ENCODE measurements around the gene CES2. TPM values are rescaled to one million over a fixed set of nuclear protein-coding genes. Genes with fewer than 3 reads are reported as not detected.
"Not testable (repeated sequence)": the region's sequence is repeated elsewhere in the genome, so short reads cannot be mapped to it uniquely, and the experiment has no call there.

The CES2 gene
- total RNA-seq, 6 experiments from 2014 or later, result 35.1 to 42.3 (median 40.2) TPM

DNA sequence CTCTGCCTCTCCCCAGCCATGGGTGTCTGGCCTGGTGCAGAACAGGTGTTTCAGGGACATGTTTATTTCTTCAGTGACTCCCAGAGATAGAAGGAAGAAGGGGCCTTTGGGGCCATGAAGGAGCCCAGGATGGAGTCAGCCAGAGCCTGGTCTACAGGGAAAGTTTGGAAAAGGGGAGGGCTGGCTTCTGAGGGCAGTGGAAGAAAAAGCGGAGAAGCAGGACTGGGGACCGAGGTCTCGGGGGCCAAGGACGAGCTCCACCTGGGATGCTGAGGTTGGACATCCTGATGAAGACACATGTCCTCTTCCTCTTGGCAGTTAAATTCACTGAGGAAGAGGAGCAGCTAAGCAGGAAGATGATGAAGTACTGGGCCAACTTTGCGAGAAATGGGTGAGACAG lies 7.7 kb downstream of the CES2 start:
- H3K4me3 Mint-ChIP-seq, result no peak overlapping the region
- H3K36me3 Mint-ChIP-seq (ENCODE audit: low read depth), result peaks cover 19% of the 10 kb centered on the region
- TF ChIP-seq CTCF (IDR thresholded peaks at IDR 0.05), result no peak
- 0 out of 2 replicates have a peak, but pooled peaks cover 1% of the 10 kb centered on the region for H3K27me3 Mint-ChIP-seq (ENCODE audit: insufficient read depth)
- DNase-seq, result no peak
- peaks cover 12% of the 10 kb centered on the region for H3K4me1 Mint-ChIP-seq (ENCODE audit: low read depth)
- H3K27ac Mint-ChIP-seq, result no peak overlapping the region
- H3K9me3 Mint-ChIP-seq, result no peaks in the 10 kb centered on the region

GRCh38 chr16:66943426-66944053 lies 8.2 kb downstream of the CES2 start:
- Mint-ChIP-seq H3K4me1 (ENCODE audit: low read depth) (peaks cover 18% of the 10 kb centered on the region), H3K4me3 (no peak overlapping the region), H3K27ac (no peak overlapping the region), H3K36me3 (ENCODE audit: low read depth) (peaks cover 19% of the 10 kb centered on the region), H3K27me3 (ENCODE audit: insufficient read depth) (peaks cover 3% of the 10 kb centered on the region; the same call in 1 of the 2 replicates), H3K9me3 (no peaks in the 10 kb centered on the region)
- DNase-seq, result no peak
- TF ChIP-seq CTCF (IDR thresholded peaks at IDR 0.05), result no peak

DNA sequence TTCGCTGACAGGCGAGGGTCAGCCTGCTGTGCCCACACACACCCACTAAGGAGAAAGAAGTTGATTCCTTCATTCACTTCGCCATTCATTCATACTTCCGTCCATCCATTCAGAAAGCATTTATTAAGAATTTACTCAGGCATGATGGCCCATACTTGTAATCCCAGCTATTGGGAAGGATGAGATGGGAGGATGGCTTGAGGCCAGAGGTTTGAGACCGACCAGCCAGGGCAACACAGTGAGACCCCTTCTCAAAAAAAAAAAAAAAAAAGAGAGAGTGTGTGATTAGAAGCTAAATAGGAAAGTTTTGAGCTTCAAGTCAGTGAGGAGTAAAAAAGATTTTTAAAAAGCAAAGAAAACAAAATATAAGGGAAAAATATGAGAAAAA lies 8.7 kb downstream of the CES2 start:
- TF ChIP-seq CTCF (IDR thresholded peaks at IDR 0.05), result no peak
- Mint-ChIP-seq H3K36me3 (ENCODE audit: low read depth) (peaks cover 19% of the 10 kb centered on the region), H3K4me3 (no peak overlapping the region), H3K27ac (no peak overlapping the region), H3K9me3 (no peaks in the 10 kb centered on the region), H3K27me3 (ENCODE audit: insufficient read depth) (peaks cover 3% of the 10 kb centered on the region; the same call in 1 of the 2 replicates), H3K4me1 (ENCODE audit: low read depth) (peaks cover 21% of the 10 kb centered on the region)
- DNase-seq, result no peak

DNA sequence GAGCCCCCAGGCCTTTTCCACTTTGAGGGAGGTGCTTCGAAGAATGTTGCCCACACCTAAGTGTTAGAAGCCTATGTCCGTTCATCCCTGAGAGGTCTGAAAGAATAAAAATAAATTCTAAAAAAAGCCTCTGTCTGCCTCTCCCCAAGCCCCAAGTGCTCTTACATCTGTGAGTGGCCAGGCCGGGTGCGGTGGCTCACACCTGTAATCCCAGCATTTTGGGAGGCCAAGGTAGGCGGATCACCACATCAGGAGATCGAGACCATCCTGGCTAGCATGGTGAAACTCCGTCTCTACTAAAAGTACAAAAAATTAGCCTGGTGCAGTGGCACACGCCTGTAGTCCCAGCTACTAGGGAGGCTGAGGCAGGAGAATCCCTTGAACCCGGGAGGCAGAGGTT lies 9.7 kb downstream of the CES2 start:
- not testable (repeated sequence) for H3K9me3 Mint-ChIP-seq
- H3K4me1 Mint-ChIP-seq (ENCODE audit: low read depth), result peaks cover 21% of the 10 kb centered on the region

GRCh38 chr16:66945939-66946338 lies 10.6 kb downstream of the CES2 start:
- peaks cover 14% of the 10 kb centered on the region; the same call in 1 of the 2 replicates for H3K36me3 Mint-ChIP-seq (ENCODE audit: low read depth)
- H3K4me1 Mint-ChIP-seq (ENCODE audit: low read depth), result peaks cover 21% of the 10 kb centered on the region
- no peak overlapping the region for H3K4me3 Mint-ChIP-seq
- H3K9me3 Mint-ChIP-seq, result no peaks in the 10 kb centered on the region
- no peak overlapping the region for H3K27ac Mint-ChIP-seq
- no peak for DNase-seq
- TF ChIP-seq CTCF (IDR thresholded peaks at IDR 0.05), result no peak
- peaks cover 3% of the 10 kb centered on the region; the same call in 1 of the 2 replicates for H3K27me3 Mint-ChIP-seq (ENCODE audit: insufficient read depth)

More for the DNA sequence above, 9.7 kb downstream of the CES2 start:
- H3K27me3 Mint-ChIP-seq (ENCODE audit: insufficient read depth); DNase-seq; H3K27ac Mint-ChIP-seq; H3K4me3 Mint-ChIP-seq: not testable (repeated sequence)
- peaks cover 14% of the 10 kb centered on the region; the same call in 1 of the 2 replicates for H3K36me3 Mint-ChIP-seq (ENCODE audit: low read depth)

DNA sequence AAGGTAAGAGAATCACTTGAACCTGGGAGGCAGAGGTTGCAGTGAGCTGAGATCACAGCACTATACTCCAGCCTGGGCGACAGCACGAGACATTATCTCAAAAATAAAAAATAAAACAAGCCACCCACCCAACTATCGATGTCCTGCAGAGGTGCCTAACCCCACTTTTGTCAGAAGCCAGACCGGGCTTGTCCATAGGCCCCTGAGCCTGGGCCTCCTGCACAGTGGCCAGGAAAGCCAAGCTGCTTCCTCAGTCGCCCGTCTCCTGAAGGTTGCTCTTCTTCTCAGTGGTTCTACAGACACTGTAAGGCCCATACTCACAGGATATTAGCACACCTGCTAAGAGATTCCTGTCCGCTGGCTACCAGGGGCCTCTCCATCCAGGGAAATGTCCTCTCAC lies 11.2 kb downstream of the CES2 start:
- H3K36me3 Mint-ChIP-seq (ENCODE audit: low read depth), result peaks cover 18% of the 10 kb centered on the region

More for the DNA sequence above, 11.2 kb downstream of the CES2 start:
- peaks cover 25% of the 10 kb centered on the region for H3K4me1 Mint-ChIP-seq (ENCODE audit: low read depth)
- peaks cover 3% of the 10 kb centered on the region; the same call in 1 of the 2 replicates for H3K27me3 Mint-ChIP-seq (ENCODE audit: insufficient read depth)
- peaks cover 6% of the 10 kb centered on the region for H3K9me3 Mint-ChIP-seq
- no peak for TF ChIP-seq CTCF (IDR thresholded peaks at IDR 0.05)
- no peak overlapping the region for H3K4me3 Mint-ChIP-seq
- DNase-seq, result no peak
- H3K27ac Mint-ChIP-seq, result no peak overlapping the region

All from HFFc6 (cell line).